Bone marrow (tissue), 2 donors: Measurements from ENCODE around the gene IL12B.
"Not testable (repeated sequence)": the region's sequence is repeated elsewhere in the genome, so short reads cannot be mapped to it uniquely, and the experiment has no call there.

ENCODE experiments used
- DNase-seq, 2 donors: peaks; one replicate each; lab custom pipeline; 2025; lab: John Stamatoyannopoulos, UW

The IL12B gene

GRCh38 chr5:159330131-159330800 is at the start of gene IL12B:
Gene IL12B (minus strand): TSS chr5:159330487. CDS start chr5:159326782, 3,705 bp downstream.
- DNase-seq: no peak

GRCh38 chr5:159377653-159378052 is 47.4 kb upstream of the IL12B start:
- DNase-seq: no peak

DNA sequence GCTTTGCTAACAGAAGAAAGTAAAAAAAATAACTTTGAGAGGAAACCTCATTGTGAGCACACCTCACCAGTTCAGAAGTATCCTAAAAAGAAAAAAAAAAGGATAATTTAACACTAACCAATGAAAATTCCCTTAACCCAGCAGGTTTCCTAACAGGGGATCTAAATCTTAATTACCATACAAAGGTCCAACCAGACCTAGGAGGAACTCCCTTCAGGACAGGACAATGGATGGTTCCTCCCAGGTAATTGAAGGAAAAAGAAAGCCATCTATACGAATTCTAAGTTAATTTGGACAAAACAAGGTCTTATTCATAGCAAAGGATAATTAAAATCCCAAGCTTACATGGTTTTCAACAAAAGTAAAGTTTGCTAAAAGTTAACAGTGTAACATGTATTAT is 37.6 kb upstream of the IL12B start:
- not testable (repeated sequence) for DNase-seq

DNA sequence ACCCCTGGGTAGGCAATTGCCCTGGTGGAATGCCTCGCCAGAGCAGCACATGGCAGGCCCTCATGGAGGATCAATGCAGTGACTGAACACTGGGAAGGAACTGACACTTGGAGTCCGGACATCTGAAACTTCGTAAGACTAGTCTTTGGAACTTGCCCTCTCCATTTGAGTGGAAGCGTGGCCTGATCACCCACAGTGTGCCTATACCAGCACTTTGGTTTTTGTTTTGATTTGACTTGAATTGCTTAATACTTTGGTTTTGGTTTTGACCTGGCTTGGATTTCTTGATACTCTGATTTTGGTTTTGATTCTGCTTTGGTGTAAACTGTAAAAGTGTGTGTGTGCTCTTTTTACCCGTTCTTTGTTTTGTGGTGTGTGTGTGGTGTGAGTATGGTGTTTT is 36.5 kb upstream of the IL12B start:
- not testable (repeated sequence) for DNase-seq

DNA sequence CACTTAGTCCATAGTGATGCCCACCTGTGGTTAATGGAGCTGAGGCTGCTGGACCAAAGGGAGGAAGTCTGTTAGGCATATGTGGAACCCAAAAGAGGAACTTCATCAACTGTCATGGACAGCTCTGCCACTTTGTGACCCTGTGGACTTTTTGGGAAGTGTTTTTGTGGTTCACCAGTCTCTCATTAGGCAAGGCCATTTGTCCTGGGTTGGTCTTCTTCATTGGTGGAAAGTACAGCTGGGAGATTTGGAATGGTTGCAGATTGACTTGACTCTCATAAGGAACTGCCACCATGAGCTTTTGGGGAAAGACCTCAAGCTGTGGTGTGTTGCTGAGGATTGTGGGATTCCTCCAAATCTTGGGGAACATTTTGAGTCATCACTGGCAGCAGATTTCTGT is 31.9 kb upstream of the IL12B start:
- DNase-seq: peak in 1 of 2 donors; percentile 75

DNA sequence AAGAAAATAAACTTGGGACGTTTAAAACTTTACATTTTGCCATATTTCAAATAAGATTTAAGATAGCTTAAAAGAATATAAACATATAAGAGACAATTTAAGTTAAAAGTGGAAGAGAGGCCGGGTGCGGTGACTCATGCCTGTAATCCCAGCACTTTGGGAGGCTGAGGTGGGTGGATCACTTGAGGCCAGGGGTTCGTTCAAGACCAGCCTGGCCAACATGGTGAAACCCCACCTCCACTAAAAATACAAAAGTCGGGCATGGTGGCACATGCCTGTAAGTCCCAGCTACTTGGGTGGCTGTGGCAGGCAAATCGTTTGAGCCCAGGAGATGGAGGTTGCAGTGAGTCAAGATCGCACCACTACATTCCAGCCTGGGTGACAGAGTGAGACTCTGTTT is 29.6 kb upstream of the IL12B start:
- DNase-seq: not testable (repeated sequence)

GRCh38 chr5:159359408-159359807 is 29.1 kb upstream of the IL12B start:
- DNase-seq: peak in 1 of 2 donors; percentile 52

- no peak for DNase-seq
Measured at GRCh38 chr5:159353661-159354252, 23.5 kb upstream of the IL12B start.

- DNase-seq: not testable (repeated sequence)
Measured at GRCh38 chr5:159350644-159351043, 20.4 kb upstream of the IL12B start.

GRCh38 chr5:159350216-159350615 is 19.9 kb upstream of the IL12B start:
- DNase-seq: not testable (repeated sequence)

GRCh38 chr5:159345861-159346260 is 15.6 kb upstream of the IL12B start:
- DNase-seq: no peak

DNA sequence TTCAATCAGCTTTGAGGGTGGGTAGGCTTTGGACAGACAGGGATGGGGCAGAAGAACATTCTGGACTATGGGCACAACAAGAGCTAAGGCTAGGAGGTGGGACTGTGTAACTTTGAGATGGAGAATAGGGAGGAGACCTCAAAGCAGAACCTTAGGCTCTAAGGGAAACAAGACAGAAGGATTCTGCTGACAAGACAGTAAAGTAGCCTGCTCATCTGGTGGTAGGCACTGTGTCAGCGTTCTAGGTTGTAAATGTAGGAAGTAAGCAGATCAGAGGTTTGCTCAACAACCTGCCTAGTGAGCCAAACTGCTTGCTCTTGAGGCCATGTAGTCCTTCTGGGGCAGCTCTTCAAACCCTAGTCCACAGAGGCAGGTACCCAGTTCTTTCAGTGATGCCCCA is 15.0 kb upstream of the IL12B start:
- DNase-seq: no peak

DNA sequence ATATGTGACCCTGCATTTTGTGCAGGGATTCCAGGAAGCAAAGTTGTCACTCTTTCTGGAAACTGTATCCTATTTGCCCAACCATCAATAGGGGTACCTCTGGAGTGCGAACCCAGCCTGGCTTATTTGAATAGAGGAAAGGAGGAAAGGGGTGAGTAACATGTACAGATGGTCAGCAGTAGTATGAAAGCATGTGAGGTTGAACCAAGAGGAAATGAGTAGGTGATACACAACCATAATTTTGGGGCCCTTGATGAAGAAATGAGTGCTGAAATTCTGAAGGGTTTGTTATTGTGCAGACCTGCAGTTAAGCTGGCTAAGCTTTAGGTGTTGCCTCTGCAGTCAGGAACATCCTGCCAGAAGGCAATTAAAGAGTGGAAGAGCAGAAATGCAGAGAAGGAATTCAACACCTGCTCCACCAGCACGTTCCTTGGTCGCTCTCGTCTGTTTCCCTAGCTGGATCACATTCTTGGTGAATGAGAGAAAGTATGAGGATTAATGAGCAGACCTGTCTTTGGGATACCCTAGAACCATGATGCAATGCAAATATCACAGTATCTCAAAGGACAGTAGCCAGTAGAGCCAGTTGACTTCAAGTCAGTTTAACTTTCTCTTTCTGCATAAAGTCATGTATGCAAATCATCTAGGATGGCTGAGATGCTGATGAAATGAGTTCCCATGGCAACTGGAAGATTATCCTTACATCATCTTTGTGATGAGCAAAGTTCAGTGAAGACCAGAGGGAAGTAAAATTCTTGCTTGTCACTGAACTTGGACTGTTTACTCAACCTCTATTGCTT is 13.2 kb upstream of the IL12B start:
- DNase-seq: no peak

- no peak for DNase-seq
Measured at GRCh38 chr5:159342840-159343239, 12.6 kb upstream of the IL12B start.

GRCh38 chr5:159341906-159342310 is 11.6 kb upstream of the IL12B start:
- peak; percentile 21 to 91 for DNase-seq

- no peak for DNase-seq
Measured at GRCh38 chr5:159341145-159341544, 10.9 kb upstream of the IL12B start.

DNA sequence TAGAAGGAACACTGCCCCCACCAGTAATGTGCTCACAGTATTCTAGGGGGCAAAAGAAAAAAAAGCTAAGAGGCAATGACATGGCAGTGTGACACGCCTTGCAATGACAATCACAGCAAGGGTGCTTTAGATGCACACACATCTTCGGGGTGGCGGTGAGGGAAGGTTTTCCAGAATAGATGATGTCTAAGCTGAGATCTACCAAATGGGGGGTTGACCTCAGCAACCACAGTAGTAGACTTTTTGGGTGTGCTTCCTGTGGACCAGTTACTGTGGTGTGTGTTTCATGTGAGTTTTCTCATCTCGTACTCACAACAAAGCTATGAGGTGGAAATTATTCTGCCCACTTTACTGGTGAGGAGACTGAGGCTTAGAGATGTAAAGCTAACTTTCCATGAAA is 10.2 kb upstream of the IL12B start:
- DNase-seq: no peak

DNA sequence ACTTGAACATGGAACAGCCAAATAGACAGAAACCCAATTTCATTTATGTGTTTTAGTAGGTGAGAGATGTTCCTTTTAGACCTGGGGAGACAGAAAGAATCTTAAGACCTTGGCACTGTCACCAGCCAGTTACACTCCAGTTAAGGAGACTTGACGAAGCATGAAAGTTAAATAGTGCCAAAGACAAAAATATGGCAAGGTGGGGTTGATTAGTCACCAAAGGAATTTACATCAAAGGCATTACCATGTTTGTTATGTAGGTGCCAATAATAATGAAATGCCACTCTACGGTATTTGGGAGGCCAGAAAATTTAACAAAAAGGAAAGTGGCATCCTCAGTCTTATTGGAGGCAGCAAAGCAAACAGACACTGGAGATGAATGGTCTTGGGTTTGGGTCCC is 9.2 kb upstream of the IL12B start:
- no peak for DNase-seq

- DNase-seq: no peak
Measured at GRCh38 chr5:159338118-159338517, 7.8 kb upstream of the IL12B start.

DNA sequence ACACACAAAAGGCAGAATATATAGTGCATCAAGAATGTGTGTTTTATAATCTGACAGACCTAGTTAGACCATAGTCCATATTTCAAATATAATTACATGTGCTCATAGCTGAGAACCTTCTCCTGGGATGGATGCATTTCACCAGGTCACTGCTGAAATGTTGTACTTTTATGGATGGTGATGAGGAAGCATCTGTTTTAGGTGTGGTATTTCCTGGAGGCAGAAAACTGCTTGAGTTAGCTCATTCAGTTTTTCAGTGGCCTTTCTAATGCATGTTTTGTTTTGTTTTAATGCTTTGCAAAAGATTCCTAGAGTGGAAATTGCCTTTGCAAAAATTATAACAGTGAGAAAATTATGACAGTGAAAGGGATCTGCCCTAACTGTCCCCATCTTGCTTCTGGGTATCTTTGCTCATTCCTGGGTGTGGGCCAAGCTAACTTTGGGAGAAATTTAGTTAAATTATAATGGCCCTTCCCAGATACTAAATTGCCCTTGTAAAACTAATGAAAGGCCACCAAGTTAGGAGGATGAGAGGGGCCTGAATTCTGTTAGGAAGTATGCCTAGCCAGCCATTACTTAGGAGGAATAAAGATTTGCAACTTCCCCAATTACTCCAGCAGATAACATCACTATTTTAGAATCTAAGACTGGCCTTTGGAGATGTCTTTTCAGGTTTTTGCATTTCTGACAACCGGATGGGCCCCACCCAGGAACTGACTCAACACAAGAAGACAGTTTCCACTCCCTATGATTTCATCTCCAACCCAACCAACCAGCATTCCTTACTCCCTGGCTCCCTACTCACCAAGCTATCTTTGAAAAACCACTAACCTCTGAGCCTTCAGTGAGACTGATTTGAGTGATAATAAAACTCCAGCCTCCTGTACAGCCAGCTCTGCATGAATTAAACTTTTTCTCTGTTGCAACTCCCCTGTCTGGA is 7.0 kb upstream of the IL12B start:
- peak; percentile 26 to 36 for DNase-seq

DNA sequence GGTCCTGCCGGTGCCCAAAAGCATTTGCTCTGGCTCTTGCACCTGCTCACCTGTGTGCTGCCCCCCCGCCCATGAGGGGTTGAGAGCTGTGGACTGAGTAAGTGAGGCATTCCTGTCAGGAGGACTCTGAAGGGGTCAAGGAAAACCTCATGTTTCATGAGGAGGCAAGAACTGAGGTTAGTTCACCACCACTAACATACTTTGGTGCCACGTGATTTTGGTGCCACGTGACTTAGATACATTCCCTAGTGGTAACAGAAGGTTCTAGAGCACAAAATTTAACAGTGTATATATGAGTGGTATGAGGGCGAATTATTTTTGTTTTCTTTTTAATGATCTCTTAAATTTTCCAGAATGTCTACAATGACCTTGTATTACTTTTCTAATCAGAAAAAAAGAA is 6.3 kb upstream of the IL12B start:
- no peak for DNase-seq

GRCh38 chr5:159333545-159333925 is 3.2 kb upstream of the IL12B start:
- DNase-seq: no peak
